ENCODE data around the gene DAZAP1.

DNA sequence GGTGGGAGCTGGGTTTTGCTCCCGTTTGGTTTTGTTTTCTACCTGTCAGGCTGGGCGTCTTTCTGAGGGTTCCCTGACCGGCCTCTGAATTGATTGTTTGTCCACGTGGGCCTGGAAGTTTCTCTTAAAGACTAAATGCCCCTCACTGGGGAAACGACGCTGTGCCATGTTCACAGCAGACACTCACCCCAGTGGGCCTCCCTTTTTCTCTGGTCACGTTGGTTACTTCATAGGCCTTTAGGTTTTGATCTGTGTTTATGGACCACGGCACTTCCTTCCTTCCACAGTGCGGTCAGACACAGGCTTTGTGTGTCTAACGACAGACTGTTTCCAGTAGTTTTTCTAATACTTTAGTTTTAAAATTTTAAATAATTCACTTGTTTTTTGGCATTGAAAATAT is 43.8 kb upstream of the DAZAP1 start:
- TF ChIP-seq, protein P1, sequence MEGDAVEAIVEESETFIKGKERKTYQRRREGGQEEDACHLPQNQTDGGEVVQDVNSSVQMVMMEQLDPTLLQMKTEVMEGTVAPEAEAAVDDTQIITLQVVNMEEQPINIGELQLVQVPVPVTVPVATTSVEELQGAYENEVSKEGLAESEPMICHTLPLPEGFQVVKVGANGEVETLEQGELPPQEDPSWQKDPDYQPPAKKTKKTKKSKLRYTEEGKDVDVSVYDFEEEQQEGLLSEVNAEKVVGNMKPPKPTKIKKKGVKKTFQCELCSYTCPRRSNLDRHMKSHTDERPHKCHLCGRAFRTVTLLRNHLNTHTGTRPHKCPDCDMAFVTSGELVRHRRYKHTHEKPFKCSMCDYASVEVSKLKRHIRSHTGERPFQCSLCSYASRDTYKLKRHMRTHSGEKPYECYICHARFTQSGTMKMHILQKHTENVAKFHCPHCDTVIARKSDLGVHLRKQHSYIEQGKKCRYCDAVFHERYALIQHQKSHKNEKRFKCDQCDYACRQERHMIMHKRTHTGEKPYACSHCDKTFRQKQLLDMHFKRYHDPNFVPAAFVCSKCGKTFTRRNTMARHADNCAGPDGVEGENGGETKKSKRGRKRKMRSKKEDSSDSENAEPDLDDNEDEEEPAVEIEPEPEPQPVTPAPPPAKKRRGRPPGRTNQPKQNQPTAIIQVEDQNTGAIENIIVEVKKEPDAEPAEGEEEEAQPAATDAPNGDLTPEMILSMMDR (IDR thresholded peaks at IDR 0.05; ENCODE audit: low read depth, low read length, missing input control), result no peak
- TF ChIP-seq, protein P2, sequence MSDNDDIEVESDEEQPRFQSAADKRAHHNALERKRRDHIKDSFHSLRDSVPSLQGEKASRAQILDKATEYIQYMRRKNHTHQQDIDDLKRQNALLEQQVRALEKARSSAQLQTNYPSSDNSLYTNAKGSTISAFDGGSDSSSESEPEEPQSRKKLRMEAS (IDR thresholded peaks at IDR 0.05), result no peak
- TF ChIP-seq FOXA2 (IDR thresholded peaks at IDR 0.05), result no peak
- TF ChIP-seq, protein P3, sequence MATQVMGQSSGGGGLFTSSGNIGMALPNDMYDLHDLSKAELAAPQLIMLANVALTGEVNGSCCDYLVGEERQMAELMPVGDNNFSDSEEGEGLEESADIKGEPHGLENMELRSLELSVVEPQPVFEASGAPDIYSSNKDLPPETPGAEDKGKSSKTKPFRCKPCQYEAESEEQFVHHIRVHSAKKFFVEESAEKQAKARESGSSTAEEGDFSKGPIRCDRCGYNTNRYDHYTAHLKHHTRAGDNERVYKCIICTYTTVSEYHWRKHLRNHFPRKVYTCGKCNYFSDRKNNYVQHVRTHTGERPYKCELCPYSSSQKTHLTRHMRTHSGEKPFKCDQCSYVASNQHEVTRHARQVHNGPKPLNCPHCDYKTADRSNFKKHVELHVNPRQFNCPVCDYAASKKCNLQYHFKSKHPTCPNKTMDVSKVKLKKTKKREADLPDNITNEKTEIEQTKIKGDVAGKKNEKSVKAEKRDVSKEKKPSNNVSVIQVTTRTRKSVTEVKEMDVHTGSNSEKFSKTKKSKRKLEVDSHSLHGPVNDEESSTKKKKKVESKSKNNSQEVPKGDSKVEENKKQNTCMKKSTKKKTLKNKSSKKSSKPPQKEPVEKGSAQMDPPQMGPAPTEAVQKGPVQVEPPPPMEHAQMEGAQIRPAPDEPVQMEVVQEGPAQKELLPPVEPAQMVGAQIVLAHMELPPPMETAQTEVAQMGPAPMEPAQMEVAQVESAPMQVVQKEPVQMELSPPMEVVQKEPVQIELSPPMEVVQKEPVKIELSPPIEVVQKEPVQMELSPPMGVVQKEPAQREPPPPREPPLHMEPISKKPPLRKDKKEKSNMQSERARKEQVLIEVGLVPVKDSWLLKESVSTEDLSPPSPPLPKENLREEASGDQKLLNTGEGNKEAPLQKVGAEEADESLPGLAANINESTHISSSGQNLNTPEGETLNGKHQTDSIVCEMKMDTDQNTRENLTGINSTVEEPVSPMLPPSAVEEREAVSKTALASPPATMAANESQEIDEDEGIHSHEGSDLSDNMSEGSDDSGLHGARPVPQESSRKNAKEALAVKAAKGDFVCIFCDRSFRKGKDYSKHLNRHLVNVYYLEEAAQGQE (IDR thresholded peaks at IDR 0.05), result no peak
- TF ChIP-seq YY1 (IDR thresholded peaks at IDR 0.05), result no peak
- TF ChIP-seq, protein P4, sequence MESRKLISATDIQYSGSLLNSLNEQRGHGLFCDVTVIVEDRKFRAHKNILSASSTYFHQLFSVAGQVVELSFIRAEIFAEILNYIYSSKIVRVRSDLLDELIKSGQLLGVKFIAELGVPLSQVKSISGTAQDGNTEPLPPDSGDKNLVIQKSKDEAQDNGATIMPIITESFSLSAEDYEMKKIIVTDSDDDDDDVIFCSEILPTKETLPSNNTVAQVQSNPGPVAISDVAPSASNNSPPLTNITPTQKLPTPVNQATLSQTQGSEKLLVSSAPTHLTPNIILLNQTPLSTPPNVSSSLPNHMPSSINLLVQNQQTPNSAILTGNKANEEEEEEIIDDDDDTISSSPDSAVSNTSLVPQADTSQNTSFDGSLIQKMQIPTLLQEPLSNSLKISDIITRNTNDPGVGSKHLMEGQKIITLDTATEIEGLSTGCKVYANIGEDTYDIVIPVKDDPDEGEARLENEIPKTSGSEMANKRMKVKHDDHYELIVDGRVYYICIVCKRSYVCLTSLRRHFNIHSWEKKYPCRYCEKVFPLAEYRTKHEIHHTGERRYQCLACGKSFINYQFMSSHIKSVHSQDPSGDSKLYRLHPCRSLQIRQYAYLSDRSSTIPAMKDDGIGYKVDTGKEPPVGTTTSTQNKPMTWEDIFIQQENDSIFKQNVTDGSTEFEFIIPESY (IDR thresholded peaks at IDR 0.05), result no peak
